A673 (cell line): ENCODE measurements around the gene MEPE. TPM values are rescaled to one million over a fixed set of nuclear protein-coding genes. Genes with fewer than 3 reads are reported as not detected.

Experiments used
- BruUV-seq: library from RNA; stranded (reverse); fragments of 400-500 nt; replicated peaks from 2 replicates; lab custom pipeline; 2021; lab: Mats Ljungman, UMichigan
- CTCF ChIA-PET: fragments of 300-600 bp; sonication (Branson Sonifier 250); formaldehyde crosslinking; loops from one replicate; lab custom pipeline; 2022; ENCODE audit warnings: antibody characterized with exemption; lab: Charles Lee
- POLR2A ChIA-PET: fragments of 300-600 bp; sonication (Branson Sonifier 250); formaldehyde crosslinking; loops from one replicate; lab custom pipeline; 2022; ENCODE audit warnings: antibody characterized with exemption; ENCODE audit not compliant: low non-redundant PET; lab: Charles Lee
- DNase-seq: peaks from one replicate; pipeline ENCODE4 v3.0.0-alpha.2; 2015; ENCODE audit warnings: low spot score
- H3K27ac ChIP-seq: fragments of 200-600 bp; sonication (generic); 2 replicates; pipeline ENCODE4 v1.5.1; 2016; ENCODE audit warnings: mixed run types, low read depth, mild to moderate bottlenecking, mixed read lengths, antibody characterized with exemption, low read length; ENCODE audit not compliant: poor library complexity, severe bottlenecking
- H3K27me3 ChIP-seq: fragments of 200-600 bp; sonication (generic); replicated peaks from 2 replicates; pipeline ENCODE4 v1.6.1; 2017; ENCODE audit warnings: mixed run types, low read depth, mild to moderate bottlenecking, mixed read lengths, antibody characterized with exemption, low read length; ENCODE audit not compliant: insufficient read depth, poor library complexity
- H3K36me3 ChIP-seq: fragments of 200-600 bp; sonication (generic); 2 replicates; pipeline ENCODE4 v1.6.1; 2016; ENCODE audit warnings: mixed run types, mild to moderate bottlenecking, mixed read lengths, antibody characterized with exemption, low read length; ENCODE audit not compliant: insufficient read depth, poor library complexity, severe bottlenecking
- H3K4me1 ChIP-seq: fragments of 200-600 bp; sonication (generic); 2 replicates; pipeline ENCODE4 v1.6.1; 2017; ENCODE audit warnings: mixed run types, mild to moderate bottlenecking, mixed read lengths, antibody characterized with exemption, low read length; ENCODE audit not compliant: insufficient read depth, poor library complexity, severe bottlenecking
- H3K4me3 ChIP-seq: fragments of 200-600 bp; sonication (generic); 2 replicates; pipeline ENCODE4 v1.5.1; 2016; ENCODE audit warnings: low read depth, mixed run types, mild to moderate bottlenecking, mixed read lengths, low read length; ENCODE audit not compliant: poor library complexity, severe bottlenecking
- H3K9me3 ChIP-seq: fragments of 200-600 bp; sonication (generic); 2 replicates; pipeline ENCODE4 v1.6.1; 2016; ENCODE audit warnings: mixed run types, low read depth, mild to moderate bottlenecking, mixed read lengths, antibody characterized with exemption, low read length; ENCODE audit not compliant: poor library complexity, severe bottlenecking
- CTCF ChIP-seq: fragments of 300-800, 200-600 bp; sonication (generic); conservative IDR thresholded peaks from 2 replicates; pipeline ENCODE4 v1.5.1; 2017; ENCODE audit warnings: low read depth, mild to moderate bottlenecking, antibody characterized with exemption, low read length, moderate library complexity, mixed read lengths
- EZH2 ChIP-seq: fragments of 200-600 bp; sonication (generic); IDR thresholded peaks from 2 replicates; pipeline ENCODE4 v1.6.1; 2017; ENCODE audit warnings: borderline replicate concordance, low read depth, mild to moderate bottlenecking, mixed read lengths, antibody characterized with exemption, low read length; ENCODE audit not compliant: poor library complexity, severe bottlenecking
- intact Hi-C: fragments of 100-400 bp; cut with micrococcal nuclease; formaldehyde crosslinking; loops from one replicate; pipeline ENCODE4 v1.10.0; 2022; ENCODE audit not compliant: unreplicated experiment
- total RNA-seq: library from RNA; stranded (reverse); gene quantifications from 2 replicates; pipeline ENCODE4 v1.2.3, GENCODE V29; 2021

The MEPE gene
- total RNA-seq, 1 experiment from 2014 or later: not detected

- intact Hi-C loops: no loop called here
Measured at GRCh38 chr4:87799301-87800113, 33.3 kb upstream of the MEPE start, which contains the start of gene IBSP. IBSP (plus strand) TSS chr4:87799554; CDS start chr4:87802362, 2,808 bp downstream.

GRCh38 chr4:87802858-87803257, 29.9 kb upstream of the MEPE start:
- ChIA-PET CTCF (no interaction called here), POLR2A (no interaction called here)
- Histone ChIP-seq H3K36me3 (no peaks in the 10 kb centered on the region), H3K4me3 (no peak overlapping the region), H3K27me3 (no peaks in the 10 kb centered on the region), H3K27ac (no peak overlapping the region), H3K4me1 (no peaks in the 10 kb centered on the region), H3K9me3 (no peaks in the 10 kb centered on the region)
- DNase-seq: no peak
- TF ChIP-seq EZH2: no peak
- no peak for TF ChIP-seq CTCF
- BruUV-seq: no TSS peak
- intact Hi-C loops: no loop called here

More at GRCh38 chr4:87799301-87800113, 33.3 kb upstream of the MEPE start, which contains the start of gene IBSP:
- ChIA-PET POLR2A (no interaction called here), CTCF (no interaction called here)
- H3K27ac ChIP-seq: no peak within 1 kb of the TSS
- no peak for TF ChIP-seq CTCF
- no peak for TF ChIP-seq EZH2
- H3K36me3 ChIP-seq: no peaks in the 10 kb centered on the region
- H3K9me3 ChIP-seq: no peaks in the 10 kb centered on the region
- H3K4me1 ChIP-seq: no peaks in the 10 kb centered on the region
- H3K4me3 ChIP-seq: no peak within 1 kb of the TSS
- DNase-seq: no peak
- BruUV-seq: no TSS peak
- H3K27me3 ChIP-seq: no peaks in the 10 kb centered on the region

GRCh38 chr4:87803421-87803820, 29.3 kb upstream of the MEPE start:
- POLR2A ChIA-PET: no interaction called here
- no peak for DNase-seq
- H3K27ac ChIP-seq: no peak overlapping the region
- no peak for TF ChIP-seq EZH2
- TF ChIP-seq CTCF: no peak
- no peaks in the 10 kb centered on the region for H3K36me3 ChIP-seq
- no TSS peak for BruUV-seq
- CTCF ChIA-PET: no interaction called here
- intact Hi-C loops: no loop called here
- H3K4me1 ChIP-seq: no peaks in the 10 kb centered on the region
- no peak overlapping the region for H3K4me3 ChIP-seq
- H3K27me3 ChIP-seq: no peaks in the 10 kb centered on the region
- no peaks in the 10 kb centered on the region for H3K9me3 ChIP-seq
